Measurements from ENCODE around the gene UBR4. TPM values are rescaled to one million over a fixed set of nuclear protein-coding genes. Genes with fewer than 3 reads are reported as not detected.
A peak's percentile ranks its signal among the peaks of the same experiment; 100 is the strongest.

Gene UBR4
- total RNA-seq, 5 donors from 2014 or later (not counting 1 experiment from before 2014, with no cell fraction given) = 139 to 156 (median 147) TPM

GRCh38 chr1:19205403-19205802 is 4.7 kb downstream of the UBR4 start:
- Histone ChIP-seq H3K36me3 (ENCODE audit: control insufficient read depth in 2 of 2, extremely low read depth in 1 of 2, insufficient read depth in 1 of 2, low read length in 1 of 2) (peaks cover 11 to 18% of the 10 kb centered on the region in 2 donors), H3K4me3 (ENCODE audit: control insufficient read depth in 1 of 2, extremely low read depth in 1 of 2, low read length in 1 of 2) (no peak overlapping the region), H3K27me3 (replicated peaks in 1 of 2; ENCODE audit: control insufficient read depth in 2 of 2, extremely low read depth in 1 of 2, insufficient read depth in 2 of 2, low read length in 1 of 2) (no peaks in the 10 kb centered on the region), H3K27ac (ENCODE audit: low read length) (no peak overlapping the region), H3K9me3 (no peaks in the 10 kb centered on the region), H3K4me1 (ENCODE audit: control insufficient read depth in 1 of 2, extremely low read depth in 1 of 2, insufficient read depth in 2 of 2, low read length in 2 of 2) (peaks cover 15 to 24% of the 10 kb centered on the region in 2 experiments)
- DNase-seq (no peak), ATAC-seq (replicated peaks in 1 of 4) (no peak)
- H3K9me3 Mint-ChIP-seq = no peaks in the 10 kb centered on the region
- peak overlapping the region in 1 of 2 donors; percentile 82 for H3K27ac Mint-ChIP-seq
- no CpG with 5 or more reads among the region's 1 CpG for WGBS (ENCODE audit: insufficient coverage)
- peaks cover 9% of the 10 kb centered on the region for H3K36me3 Mint-ChIP-seq
- peak overlapping the region in 1 of 3 donors; percentile 6 for H3K4me3 Mint-ChIP-seq
- CTCF ChIA-PET = no interaction called here
- no peaks in the 10 kb centered on the region for H3K27me3 Mint-ChIP-seq
- H3K4me1 Mint-ChIP-seq = peaks cover 73 to 81% (median 73%) of the 10 kb centered on the region in 3 donors
- POLR2A ChIA-PET = interaction anchor here in 1 of 2 donors (1.0 kb wide), 1 partner anchor 12 kb away, joined by 3 read pairs; no protein-coding TSS in a partner anchor

- ChIA-PET POLR2A (interaction anchor here (0.5 to 1.0 kb wide), 3 partner anchors 11 to 98 kb away, joined by 3 to 4 read pairs (median 3); no protein-coding TSS in a partner anchor), CTCF (interaction anchor here in 1 of 2 donors (0.6 kb wide), 1 partner anchor 297 kb away, joined by 5 read pairs; no protein-coding TSS in a partner anchor)
- DNase-seq (no peak), ATAC-seq (replicated peaks in 1 of 4) (no peak)
- WGBS (ENCODE audit: insufficient coverage) = 80% methylated on average over 1 of the region's 6 CpGs
- peaks cover 14 to 23% of the 10 kb centered on the region in 2 experiments for H3K4me1 ChIP-seq (ENCODE audit: control insufficient read depth in 1 of 2, extremely low read depth in 1 of 2, insufficient read depth in 2 of 2, low read length in 2 of 2)
- H3K36me3 Mint-ChIP-seq = peaks cover 13% of the 10 kb centered on the region
- H3K9me3 Mint-ChIP-seq = no peaks in the 10 kb centered on the region
- no peak overlapping the region for H3K4me3 ChIP-seq (ENCODE audit: control insufficient read depth in 1 of 2, extremely low read depth in 1 of 2, low read length in 1 of 2)
- H3K27ac ChIP-seq (ENCODE audit: low read length) = no peak overlapping the region
- H3K4me3 Mint-ChIP-seq = no peak overlapping the region
- H3K4me1 Mint-ChIP-seq = peaks cover 69 to 81% (median 70%) of the 10 kb centered on the region in 3 donors
- no peaks in the 10 kb centered on the region for H3K27me3 Mint-ChIP-seq
- no peak overlapping the region for H3K27ac Mint-ChIP-seq
- peaks cover 11 to 25% of the 10 kb centered on the region in 2 donors for H3K36me3 ChIP-seq (ENCODE audit: control insufficient read depth in 2 of 2, extremely low read depth in 1 of 2, insufficient read depth in 1 of 2, low read length in 1 of 2)
- no peaks in the 10 kb centered on the region for H3K9me3 ChIP-seq
- no peaks in the 10 kb centered on the region for H3K27me3 ChIP-seq (replicated peaks in 1 of 2; ENCODE audit: control insufficient read depth in 2 of 2, extremely low read depth in 1 of 2, insufficient read depth in 2 of 2, low read length in 1 of 2)
These were observed 5.4 kb downstream of the UBR4 start for GRCh38 chr1:19204446-19205266.

- POLR2A ChIA-PET = no interaction called here
- CTCF ChIA-PET = no interaction called here
- H3K4me3 ChIP-seq (ENCODE audit: control insufficient read depth in 1 of 2, extremely low read depth in 1 of 2, low read length in 1 of 2) = no peak overlapping the region
- Mint-ChIP-seq H3K36me3 (peaks cover 20% of the 10 kb centered on the region), H3K4me3 (no peak overlapping the region), H3K4me1 (peaks cover 58 to 70% (median 59%) of the 10 kb centered on the region in 3 donors), H3K27ac (no peak overlapping the region), H3K27me3 (no peaks in the 10 kb centered on the region), H3K9me3 (no peaks in the 10 kb centered on the region)
- DNase-seq = no peak
- H3K27ac ChIP-seq (ENCODE audit: low read length) = no peak overlapping the region
- no peaks in the 10 kb centered on the region for H3K9me3 ChIP-seq
- peaks cover 7 to 23% of the 10 kb centered on the region in 2 experiments for H3K4me1 ChIP-seq (ENCODE audit: control insufficient read depth in 1 of 2, extremely low read depth in 1 of 2, insufficient read depth in 2 of 2, low read length in 2 of 2)
- WGBS (ENCODE audit: insufficient coverage) = no CpG with 5 or more reads among the region's 2 CpGs
- H3K27me3 ChIP-seq (replicated peaks in 1 of 2; ENCODE audit: control insufficient read depth in 2 of 2, extremely low read depth in 1 of 2, insufficient read depth in 2 of 2, low read length in 1 of 2) = no peaks in the 10 kb centered on the region
- no peak for ATAC-seq (replicated peaks in 1 of 4)
- peaks cover 11 to 37% of the 10 kb centered on the region in 2 donors for H3K36me3 ChIP-seq (ENCODE audit: control insufficient read depth in 2 of 2, extremely low read depth in 1 of 2, insufficient read depth in 1 of 2, low read length in 1 of 2)
These were observed 6.6 kb downstream of the UBR4 start for GRCh38 chr1:19203440-19203839.

GRCh38 chr1:19202396-19202795 is 7.7 kb downstream of the UBR4 start:
- H3K9me3 ChIP-seq = no peaks in the 10 kb centered on the region
- Mint-ChIP-seq H3K27ac (peak overlapping the region; percentile 4), H3K4me3 (peak overlapping the region in 1 of 3 donors; percentile 30), H3K27me3 (no peaks in the 10 kb centered on the region), H3K4me1 (peaks cover 49 to 61% (median 50%) of the 10 kb centered on the region in 3 donors), H3K9me3 (no peaks in the 10 kb centered on the region), H3K36me3 (peaks cover 23% of the 10 kb centered on the region)
- peak in 1 of 35 experiments; percentile 30 for DNase-seq
- POLR2A ChIA-PET = interaction anchor here in 1 of 2 donors (0.7 kb wide), 1 partner anchor 299 kb away, joined by 5 read pairs; no protein-coding TSS in a partner anchor
- no peak overlapping the region for H3K27ac ChIP-seq (ENCODE audit: low read length)
- WGBS (ENCODE audit: insufficient coverage) = 100% methylated on average over 1 of the region's 3 CpGs
- no peaks in the 10 kb centered on the region for H3K27me3 ChIP-seq (replicated peaks in 1 of 2; ENCODE audit: control insufficient read depth in 2 of 2, extremely low read depth in 1 of 2, insufficient read depth in 2 of 2, low read length in 1 of 2)
- no peak overlapping the region for H3K4me3 ChIP-seq (ENCODE audit: control insufficient read depth in 1 of 2, extremely low read depth in 1 of 2, low read length in 1 of 2)
- peaks cover 11 to 48% of the 10 kb centered on the region in 2 donors for H3K36me3 ChIP-seq (ENCODE audit: control insufficient read depth in 2 of 2, extremely low read depth in 1 of 2, insufficient read depth in 1 of 2, low read length in 1 of 2)
- H3K4me1 ChIP-seq (ENCODE audit: control insufficient read depth in 1 of 2, extremely low read depth in 1 of 2, insufficient read depth in 2 of 2, low read length in 2 of 2) = peaks cover 2 to 17% of the 10 kb centered on the region in 2 experiments
- peak in 1 of 4 experiments; percentile 86 for ATAC-seq (replicated peaks in 1 of 4)
- CTCF ChIA-PET = interaction anchor here in 1 of 2 donors (0.6 kb wide), 1 partner anchor 23 kb away, joined by 5 read pairs; no protein-coding TSS in a partner anchor

GRCh38 chr1:19199969-19200604 is 10.0 kb downstream of the UBR4 start:
- peaks cover 11 to 69% of the 10 kb centered on the region in 2 donors for H3K36me3 ChIP-seq (ENCODE audit: control insufficient read depth in 2 of 2, extremely low read depth in 1 of 2, insufficient read depth in 1 of 2, low read length in 1 of 2)
- Mint-ChIP-seq H3K4me1 (peaks cover 28 to 39% (median 30%) of the 10 kb centered on the region in 3 donors), H3K27ac (no peak overlapping the region), H3K9me3 (no peaks in the 10 kb centered on the region), H3K4me3 (no peak overlapping the region), H3K27me3 (no peaks in the 10 kb centered on the region), H3K36me3 (peaks cover 37% of the 10 kb centered on the region)
- POLR2A ChIA-PET = interaction anchor here (0.6 to 0.7 kb wide), 3 partner anchors 16 to 124 kb away, joined by 3 to 5 read pairs (median 4); no protein-coding TSS in a partner anchor
- DNase-seq (no peak), ATAC-seq (replicated peaks in 1 of 4) (no peak)
- H3K4me3 ChIP-seq (ENCODE audit: control insufficient read depth in 1 of 2, extremely low read depth in 1 of 2, low read length in 1 of 2) = no peak overlapping the region
- H3K27ac ChIP-seq (ENCODE audit: low read length) = no peak overlapping the region
- no peaks in the 10 kb centered on the region for H3K9me3 ChIP-seq
- 96% methylated on average over 3 of the region's 4 CpGs for WGBS (ENCODE audit: insufficient coverage)
- no peaks in the 10 kb centered on the region for H3K27me3 ChIP-seq (replicated peaks in 1 of 2; ENCODE audit: control insufficient read depth in 2 of 2, extremely low read depth in 1 of 2, insufficient read depth in 2 of 2, low read length in 1 of 2)
- CTCF ChIA-PET = interaction anchor here in 1 of 2 donors (1.7 kb wide), 1 partner anchor 9 kb away, joined by 3 read pairs; no protein-coding TSS in a partner anchor
- peaks cover 0 to 10% of the 10 kb centered on the region in 2 experiments for H3K4me1 ChIP-seq (ENCODE audit: control insufficient read depth in 1 of 2, extremely low read depth in 1 of 2, insufficient read depth in 2 of 2, low read length in 2 of 2)
